ENCODE measurements around the gene PACS2.

PACS2 gene

DNA sequence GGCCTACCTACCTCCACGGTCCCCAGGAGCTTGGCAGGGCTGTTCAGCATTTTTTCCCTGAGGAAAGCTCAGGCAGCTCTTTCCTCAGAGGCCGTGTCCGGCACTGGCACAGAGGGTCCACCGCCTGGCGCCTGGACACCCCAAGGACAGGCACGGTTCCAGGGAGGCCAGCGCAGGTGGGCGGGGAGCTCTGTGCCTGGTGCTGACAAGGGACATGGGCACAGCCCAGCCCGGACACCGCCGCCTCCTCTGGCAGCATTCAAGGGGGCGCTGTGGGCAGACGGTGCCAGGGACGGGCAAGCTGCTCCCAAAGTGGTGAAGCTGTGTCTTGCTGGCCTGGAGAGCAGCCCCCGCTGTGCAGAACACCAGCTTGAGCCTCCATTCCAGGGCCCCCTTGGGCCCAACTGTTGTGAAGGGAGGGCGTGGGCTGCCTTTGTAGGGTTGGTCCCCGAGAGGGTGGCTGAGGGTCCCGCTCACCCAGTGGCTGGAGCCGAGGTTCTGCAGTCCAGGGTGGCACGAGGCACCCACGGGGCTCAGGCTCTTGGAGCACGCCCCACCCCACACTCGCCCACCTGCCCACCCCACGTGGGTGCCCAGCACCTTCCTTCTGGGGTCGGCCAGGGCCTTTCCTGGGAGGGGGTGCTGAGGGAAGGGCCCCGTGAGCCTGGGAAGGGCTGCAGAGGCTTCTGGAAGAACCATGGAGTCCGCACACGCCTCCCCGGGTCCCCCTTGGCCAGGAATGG lies 54.5 kb downstream of the PACS2 start:
- TF ChIP-seq EP300 (IDR thresholded peaks at IDR 0.05; ENCODE audit: borderline replicate concordance) (no peak), ZBTB7A (IDR thresholded peaks at IDR 0.05; ENCODE audit: low read depth) (no peak), NFIC (IDR thresholded peaks at IDR 0.05) (no peak), MAX (IDR thresholded peaks at IDR 0.05) (no peak), USF1 (IDR thresholded peaks at IDR 0.05) (no peak), TAF1 (IDR thresholded peaks at IDR 0.05; ENCODE audit: low read depth) (no peak)

DNA sequence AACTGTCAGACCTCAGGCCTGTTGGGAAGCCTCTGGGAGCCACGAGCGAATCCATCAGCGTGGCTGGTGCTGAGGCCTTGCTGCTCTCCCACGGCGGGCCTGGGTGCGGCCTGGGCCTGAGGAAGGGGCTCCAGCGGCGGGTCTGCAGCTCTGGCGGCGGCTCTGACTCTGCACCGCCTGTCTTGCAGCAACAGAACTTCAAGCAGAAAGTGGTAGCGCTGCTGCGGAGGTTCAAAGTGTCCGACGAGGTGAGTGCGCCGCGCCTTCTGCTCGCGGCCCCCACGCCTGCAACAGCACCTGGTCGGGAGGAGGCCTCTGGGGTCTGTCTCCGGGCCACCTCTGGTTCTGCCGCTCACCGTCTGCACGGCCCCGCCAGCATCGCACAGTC lies 55.1 kb downstream of the PACS2 start:
- TF ChIP-seq FOXM1 (IDR thresholded peaks at IDR 0.05; ENCODE audit: borderline replicate concordance, low read depth) = no peak
- TF ChIP-seq MAX (IDR thresholded peaks at IDR 0.05) = no peak
- TF ChIP-seq, protein P1, sequence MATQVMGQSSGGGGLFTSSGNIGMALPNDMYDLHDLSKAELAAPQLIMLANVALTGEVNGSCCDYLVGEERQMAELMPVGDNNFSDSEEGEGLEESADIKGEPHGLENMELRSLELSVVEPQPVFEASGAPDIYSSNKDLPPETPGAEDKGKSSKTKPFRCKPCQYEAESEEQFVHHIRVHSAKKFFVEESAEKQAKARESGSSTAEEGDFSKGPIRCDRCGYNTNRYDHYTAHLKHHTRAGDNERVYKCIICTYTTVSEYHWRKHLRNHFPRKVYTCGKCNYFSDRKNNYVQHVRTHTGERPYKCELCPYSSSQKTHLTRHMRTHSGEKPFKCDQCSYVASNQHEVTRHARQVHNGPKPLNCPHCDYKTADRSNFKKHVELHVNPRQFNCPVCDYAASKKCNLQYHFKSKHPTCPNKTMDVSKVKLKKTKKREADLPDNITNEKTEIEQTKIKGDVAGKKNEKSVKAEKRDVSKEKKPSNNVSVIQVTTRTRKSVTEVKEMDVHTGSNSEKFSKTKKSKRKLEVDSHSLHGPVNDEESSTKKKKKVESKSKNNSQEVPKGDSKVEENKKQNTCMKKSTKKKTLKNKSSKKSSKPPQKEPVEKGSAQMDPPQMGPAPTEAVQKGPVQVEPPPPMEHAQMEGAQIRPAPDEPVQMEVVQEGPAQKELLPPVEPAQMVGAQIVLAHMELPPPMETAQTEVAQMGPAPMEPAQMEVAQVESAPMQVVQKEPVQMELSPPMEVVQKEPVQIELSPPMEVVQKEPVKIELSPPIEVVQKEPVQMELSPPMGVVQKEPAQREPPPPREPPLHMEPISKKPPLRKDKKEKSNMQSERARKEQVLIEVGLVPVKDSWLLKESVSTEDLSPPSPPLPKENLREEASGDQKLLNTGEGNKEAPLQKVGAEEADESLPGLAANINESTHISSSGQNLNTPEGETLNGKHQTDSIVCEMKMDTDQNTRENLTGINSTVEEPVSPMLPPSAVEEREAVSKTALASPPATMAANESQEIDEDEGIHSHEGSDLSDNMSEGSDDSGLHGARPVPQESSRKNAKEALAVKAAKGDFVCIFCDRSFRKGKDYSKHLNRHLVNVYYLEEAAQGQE (IDR thresholded peaks at IDR 0.05; ENCODE audit: low read depth) = no peak
- no peak for TF ChIP-seq EP300 (IDR thresholded peaks at IDR 0.05; ENCODE audit: borderline replicate concordance)
- TF ChIP-seq ZBTB7A (IDR thresholded peaks at IDR 0.05; ENCODE audit: low read depth) = no peak
- TF ChIP-seq TEAD4 (IDR thresholded peaks at IDR 0.05) = no peak
- TF ChIP-seq NFIC (IDR thresholded peaks at IDR 0.05) = no peak
- TF ChIP-seq CEBPB (IDR thresholded peaks at IDR 0.05) = no peak
- no peak for TF ChIP-seq CREB1 (IDR thresholded peaks at IDR 0.05; ENCODE audit: low read depth)
- TF ChIP-seq EGR1 (IDR thresholded peaks at IDR 0.05) = no peak
- TF ChIP-seq TCF12 (IDR thresholded peaks at IDR 0.05; ENCODE audit: low read depth) = no peak
- TF ChIP-seq TAF1 (IDR thresholded peaks at IDR 0.05; ENCODE audit: low read depth) = no peak
- no peak for TF ChIP-seq RAD21 (IDR thresholded peaks at IDR 0.05; ENCODE audit: low read depth)
- no peak for TF ChIP-seq YY1 (IDR thresholded peaks at IDR 0.05; ENCODE audit: low read depth)
- no peak for TF ChIP-seq USF1 (IDR thresholded peaks at IDR 0.05)

- TF ChIP-seq EP300 (IDR thresholded peaks at IDR 0.05; ENCODE audit: borderline replicate concordance) = no peak
- no peak for TF ChIP-seq TCF12 (IDR thresholded peaks at IDR 0.05; ENCODE audit: low read depth)
- TF ChIP-seq USF1 (IDR thresholded peaks at IDR 0.05) = no peak
Measured at GRCh38 chr14:105374389-105374788, 59.8 kb downstream of the PACS2 start.

DNA sequence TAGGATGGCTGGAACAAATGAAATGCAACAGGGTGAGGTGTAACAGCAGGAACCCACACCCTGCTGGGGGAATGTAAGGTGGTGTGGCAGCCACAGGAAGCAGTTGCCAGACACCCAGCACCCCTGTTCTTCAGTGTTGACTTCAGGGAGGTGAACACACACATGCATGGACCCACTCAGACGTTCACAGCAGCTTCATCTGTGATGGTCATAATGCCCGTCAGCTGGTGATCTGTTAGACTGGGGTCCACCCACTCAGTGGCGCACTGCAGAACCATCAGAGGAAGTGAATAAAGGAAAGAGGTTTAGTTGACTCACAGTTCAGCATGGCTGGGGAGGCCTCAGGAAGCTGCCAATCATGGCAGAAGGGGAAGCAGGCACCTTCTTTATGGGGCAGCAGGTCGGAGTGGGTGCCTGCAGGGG lies 61.1 kb downstream of the PACS2 start:
- TF ChIP-seq CEBPB (IDR thresholded peaks at IDR 0.05) (no peak), NFIC (IDR thresholded peaks at IDR 0.05) (no peak), CREB1 (IDR thresholded peaks at IDR 0.05; ENCODE audit: low read depth) (no peak), FOXM1 (IDR thresholded peaks at IDR 0.05; ENCODE audit: borderline replicate concordance, low read depth) (no peak), TAF1 (IDR thresholded peaks at IDR 0.05; ENCODE audit: low read depth) (no peak), YY1 (IDR thresholded peaks at IDR 0.05; ENCODE audit: low read depth) (no peak), RAD21 (IDR thresholded peaks at IDR 0.05; ENCODE audit: low read depth) (no peak)
- TF ChIP-seq, protein P1 (IDR thresholded peaks at IDR 0.05; ENCODE audit: low read depth) = no peak

GRCh38 chr14:105376521-105377440 lies 62.2 kb downstream of the PACS2 start:
- no peak for TF ChIP-seq FOXM1 (IDR thresholded peaks at IDR 0.05; ENCODE audit: borderline replicate concordance, low read depth)
- TF ChIP-seq RAD21 (IDR thresholded peaks at IDR 0.05; ENCODE audit: low read depth) = no peak
- TF ChIP-seq, protein P1 (IDR thresholded peaks at IDR 0.05; ENCODE audit: low read depth) = no peak
- TF ChIP-seq YY1 (IDR thresholded peaks at IDR 0.05; ENCODE audit: low read depth) = no peak
- no peak for TF ChIP-seq CREB1 (IDR thresholded peaks at IDR 0.05; ENCODE audit: low read depth)
- no peak for TF ChIP-seq MAX (IDR thresholded peaks at IDR 0.05)
- no peak for TF ChIP-seq TEAD4 (IDR thresholded peaks at IDR 0.05)
- TF ChIP-seq CEBPB (IDR thresholded peaks at IDR 0.05) = no peak
- TF ChIP-seq EP300 (IDR thresholded peaks at IDR 0.05; ENCODE audit: borderline replicate concordance) = no peak
- no peak for TF ChIP-seq TAF1 (IDR thresholded peaks at IDR 0.05; ENCODE audit: low read depth)
- no peak for TF ChIP-seq TCF12 (IDR thresholded peaks at IDR 0.05; ENCODE audit: low read depth)
- TF ChIP-seq NFIC (IDR thresholded peaks at IDR 0.05) = no peak
- TF ChIP-seq EGR1 (IDR thresholded peaks at IDR 0.05) = no peak
- TF ChIP-seq USF1 (IDR thresholded peaks at IDR 0.05) = no peak
- TF ChIP-seq ZBTB7A (IDR thresholded peaks at IDR 0.05; ENCODE audit: low read depth) = no peak

Data from Ishikawa (cell line).